WERI-Rb-1 (cell line): ENCODE measurements around the gene ACTRT2.

ENCODE experiments used
- DNase-seq: peaks from one replicate; pipeline ENCODE4 v3.0.0-alpha.2; 2020
- H3K27ac ChIP-seq: fragments of 250-450 bp; sonication (Bioruptor Pico); 2 replicates; pipeline ENCODE4 v1.5.1; 2020; ENCODE audit warnings: mild to moderate bottlenecking, moderate library complexity
- H3K27me3 ChIP-seq: fragments of 250-450 bp; sonication (Bioruptor Pico); 2 replicates; pipeline ENCODE4 v1.5.1; 2021; ENCODE audit warnings: mild to moderate bottlenecking, low read depth, moderate library complexity; ENCODE audit not compliant: insufficient read depth, severe bottlenecking
- H3K36me3 ChIP-seq: fragments of 250-450 bp; sonication (Bioruptor Pico); 2 replicates; pipeline ENCODE4 v1.5.1; 2020; ENCODE audit warnings: mild to moderate bottlenecking, moderate library complexity
- H3K4me3 ChIP-seq: 2 replicates; pipeline ENCODE4 v1.5.1; 2011; ENCODE audit warnings: low read depth, mild to moderate bottlenecking, control low read depth, low read length
- H3K9me3 ChIP-seq: fragments of 250-450 bp; sonication (Bioruptor Pico); 2 replicates; pipeline ENCODE4 v1.5.1; 2021; ENCODE audit warnings: mild to moderate bottlenecking, moderate library complexity; ENCODE audit not compliant: severe bottlenecking
- CTCF ChIP-seq: IDR thresholded peaks from 2 replicates; pipeline ENCODE4 v1.5.1; 2011; ENCODE audit warnings: low read depth, mild to moderate bottlenecking, control low read depth, inconsistent platforms, low read length

Gene ACTRT2

GRCh38 chr1:3070644-3071564, 49.6 kb downstream of the ACTRT2 start:
- Histone ChIP-seq H3K4me3 (no peak overlapping the region), H3K36me3 (no peaks in the 10 kb centered on the region), H3K27ac (no peak overlapping the region), H3K9me3 (no peaks in the 10 kb centered on the region), H3K27me3 (peaks cover 26% of the 10 kb centered on the region)
- no peak for DNase-seq
- TF ChIP-seq CTCF: no peak

GRCh38 chr1:3071565-3072390, 50.5 kb downstream of the ACTRT2 start:
- H3K9me3 ChIP-seq: no peaks in the 10 kb centered on the region
- H3K4me3 ChIP-seq: no peak overlapping the region
- TF ChIP-seq CTCF: no peak
- H3K27me3 ChIP-seq: peaks cover 26% of the 10 kb centered on the region
- DNase-seq: no peak
- no peak overlapping the region for H3K27ac ChIP-seq
- no peaks in the 10 kb centered on the region for H3K36me3 ChIP-seq
